GM23338 (cell line): Measurements from ENCODE around the gene DESI1. TPM values are rescaled to one million over a fixed set of nuclear protein-coding genes. Genes with fewer than 3 reads are reported as not detected.

Experiments used
- CREB1 ChIP-seq: fragments of 250-450 bp; sonication (Bioruptor Pico); IDR thresholded peaks from 2 replicates; pipeline ENCODE4 v1.5.0; 2020; ENCODE audit warnings: low read depth, mild to moderate bottlenecking, moderate library complexity
- EZH2 ChIP-seq: fragments of 200-600 bp; sonication (generic); IDR thresholded peaks from one replicate; pipeline ENCODE4 v1.8.0; 2017; ENCODE audit warnings: antibody characterized with exemption, mild to moderate bottlenecking, low read depth; ENCODE audit not compliant: unreplicated experiment
- JUNB ChIP-seq: IDR thresholded peaks from one replicate; pipeline ENCODE4 v1.6.1; 2016; ENCODE audit warnings: antibody characterized with exemption; ENCODE audit not compliant: unreplicated experiment
- STAT1 ChIP-seq: IDR thresholded peaks from one replicate; pipeline ENCODE4 v1.6.1; 2016; ENCODE audit warnings: antibody characterized with exemption; ENCODE audit not compliant: unreplicated experiment
- polyA plus RNA-seq: library from polyadenylated mRNA; unstranded; fragments of >200 nt; fragmentation: Nextera tagmentation; extraction: Ambion mirVana; gene quantifications from 2 replicates; pipeline ENCODE4 v1.2.1, GENCODE V29; 2016
- total RNA-seq: library from RNA; depleted of rRNA; stranded (reverse); fragments of >200 nt; shearing (Covaris generic); gene quantifications from 2 replicates; pipeline ENCODE4 v1.2.3, GENCODE V29; 2014
- TF ChIP-seq, protein P1 (sequence below): fragments of 250-450 bp; sonication (Bioruptor Pico); IDR thresholded peaks from 2 replicates; pipeline ENCODE4 v1.5.0; 2020; ENCODE audit warnings: mild to moderate bottlenecking, moderate library complexity
- TF ChIP-seq, protein P2 (sequence below), 2 experiments: fragments of 200-600 bp in 1 of 2; sonication (generic) in 1 of 2; conservative IDR thresholded peaks; 2 replicates each; pipeline versions ENCODE4 v1.5.1 to v1.6.1; 2016 to 2017; ENCODE audit warnings: antibody characterized with exemption in 2 of 2, low read depth in 2 of 2, mild to moderate bottlenecking in 2 of 2, moderate library complexity in 1 of 2

Gene DESI1
- total and polyA plus RNA-seq, 2 experiments from 2014 or later = 33.7 to 53.8 TPM

DNA sequence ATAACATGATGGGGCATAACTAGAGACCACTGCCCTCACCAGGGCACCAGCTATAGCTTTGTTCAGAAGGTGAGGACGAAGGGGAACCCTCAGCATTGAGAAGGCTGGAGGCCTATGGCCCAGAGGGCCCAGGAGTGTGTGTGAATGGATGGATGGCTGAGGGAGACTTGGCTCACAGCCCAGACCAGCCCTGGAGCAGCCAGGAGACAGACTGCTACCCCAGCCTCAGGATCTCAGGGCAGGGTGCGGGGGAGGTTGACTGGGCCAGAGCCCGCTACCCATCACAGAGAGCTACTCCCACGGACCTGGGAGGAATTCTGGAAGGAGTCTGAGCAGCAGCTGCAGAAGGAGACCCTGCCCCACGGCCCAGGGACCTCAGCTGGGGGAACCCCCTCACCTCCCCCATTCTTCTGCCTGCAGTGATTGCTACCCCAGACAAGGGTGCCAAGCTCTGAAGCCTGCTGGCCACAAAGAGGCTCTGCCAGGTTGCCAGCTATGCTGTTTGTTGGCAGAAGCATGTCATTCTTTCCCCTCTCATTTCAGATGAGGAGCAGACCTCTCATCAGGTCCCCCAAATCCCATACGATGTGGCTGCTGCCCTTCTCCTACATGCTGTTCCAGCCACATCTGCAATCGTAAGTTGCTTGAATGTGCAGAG lies 65.4 kb downstream of the DESI1 start (continued):
- TF ChIP-seq, protein P1, sequence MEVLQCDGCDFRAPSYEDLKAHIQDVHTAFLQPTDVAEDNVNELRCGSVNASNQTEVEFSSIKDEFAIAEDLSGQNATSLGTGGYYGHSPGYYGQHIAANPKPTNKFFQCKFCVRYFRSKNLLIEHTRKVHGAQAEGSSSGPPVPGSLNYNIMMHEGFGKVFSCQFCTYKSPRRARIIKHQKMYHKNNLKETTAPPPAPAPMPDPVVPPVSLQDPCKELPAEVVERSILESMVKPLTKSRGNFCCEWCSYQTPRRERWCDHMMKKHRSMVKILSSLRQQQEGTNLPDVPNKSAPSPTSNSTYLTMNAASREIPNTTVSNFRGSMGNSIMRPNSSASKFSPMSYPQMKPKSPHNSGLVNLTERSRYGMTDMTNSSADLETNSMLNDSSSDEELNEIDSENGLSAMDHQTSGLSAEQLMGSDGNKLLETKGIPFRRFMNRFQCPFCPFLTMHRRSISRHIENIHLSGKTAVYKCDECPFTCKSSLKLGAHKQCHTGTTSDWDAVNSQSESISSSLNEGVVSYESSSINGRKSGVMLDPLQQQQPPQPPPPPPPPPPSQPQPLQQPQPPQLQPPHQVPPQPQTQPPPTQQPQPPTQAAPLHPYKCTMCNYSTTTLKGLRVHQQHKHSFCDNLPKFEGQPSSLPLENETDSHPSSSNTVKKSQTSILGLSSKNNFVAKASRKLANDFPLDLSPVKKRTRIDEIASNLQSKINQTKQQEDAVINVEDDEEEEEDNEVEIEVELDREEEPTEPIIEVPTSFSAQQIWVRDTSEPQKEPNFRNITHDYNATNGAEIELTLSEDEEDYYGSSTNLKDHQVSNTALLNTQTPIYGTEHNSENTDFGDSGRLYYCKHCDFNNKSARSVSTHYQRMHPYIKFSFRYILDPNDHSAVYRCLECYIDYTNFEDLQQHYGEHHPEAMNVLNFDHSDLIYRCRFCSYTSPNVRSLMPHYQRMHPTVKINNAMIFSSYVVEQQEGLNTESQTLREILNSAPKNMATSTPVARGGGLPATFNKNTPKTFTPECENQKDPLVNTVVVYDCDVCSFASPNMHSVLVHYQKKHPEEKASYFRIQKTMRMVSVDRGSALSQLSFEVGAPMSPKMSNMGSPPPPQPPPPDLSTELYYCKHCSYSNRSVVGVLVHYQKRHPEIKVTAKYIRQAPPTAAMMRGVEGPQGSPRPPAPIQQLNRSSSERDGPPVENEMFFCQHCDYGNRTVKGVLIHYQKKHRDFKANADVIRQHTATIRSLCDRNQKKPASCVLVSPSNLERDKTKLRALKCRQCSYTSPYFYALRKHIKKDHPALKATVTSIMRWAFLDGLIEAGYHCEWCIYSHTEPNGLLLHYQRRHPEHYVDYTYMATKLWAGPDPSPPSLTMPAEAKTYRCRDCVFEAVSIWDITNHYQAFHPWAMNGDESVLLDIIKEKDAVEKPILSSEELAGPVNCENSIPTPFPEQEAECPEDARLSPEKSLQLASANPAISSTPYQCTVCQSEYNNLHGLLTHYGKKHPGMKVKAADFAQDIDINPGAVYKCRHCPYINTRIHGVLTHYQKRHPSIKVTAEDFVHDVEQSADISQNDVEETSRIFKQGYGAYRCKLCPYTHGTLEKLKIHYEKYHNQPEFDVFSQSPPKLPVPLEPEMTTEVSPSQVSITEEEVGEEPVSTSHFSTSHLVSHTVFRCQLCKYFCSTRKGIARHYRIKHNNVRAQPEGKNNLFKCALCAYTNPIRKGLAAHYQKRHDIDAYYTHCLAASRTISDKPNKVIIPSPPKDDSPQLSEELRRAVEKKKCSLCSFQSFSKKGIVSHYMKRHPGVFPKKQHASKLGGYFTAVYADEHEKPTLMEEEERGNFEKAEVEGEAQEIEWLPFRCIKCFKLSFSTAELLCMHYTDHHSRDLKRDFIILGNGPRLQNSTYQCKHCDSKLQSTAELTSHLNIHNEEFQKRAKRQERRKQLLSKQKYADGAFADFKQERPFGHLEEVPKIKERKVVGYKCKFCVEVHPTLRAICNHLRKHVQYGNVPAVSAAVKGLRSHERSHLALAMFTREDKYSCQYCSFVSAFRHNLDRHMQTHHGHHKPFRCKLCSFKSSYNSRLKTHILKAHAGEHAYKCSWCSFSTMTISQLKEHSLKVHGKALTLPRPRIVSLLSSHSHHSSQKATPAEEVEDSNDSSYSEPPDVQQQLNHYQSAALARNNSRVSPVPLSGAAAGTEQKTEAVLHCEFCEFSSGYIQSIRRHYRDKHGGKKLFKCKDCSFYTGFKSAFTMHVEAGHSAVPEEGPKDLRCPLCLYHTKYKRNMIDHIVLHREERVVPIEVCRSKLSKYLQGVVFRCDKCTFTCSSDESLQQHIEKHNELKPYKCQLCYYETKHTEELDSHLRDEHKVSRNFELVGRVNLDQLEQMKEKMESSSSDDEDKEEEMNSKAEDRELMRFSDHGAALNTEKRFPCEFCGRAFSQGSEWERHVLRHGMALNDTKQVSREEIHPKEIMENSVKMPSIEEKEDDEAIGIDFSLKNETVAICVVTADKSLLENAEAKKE = no peak
- TF ChIP-seq EZH2 = no peak
- no peak for TF ChIP-seq JUNB
- TF ChIP-seq, protein P2, sequence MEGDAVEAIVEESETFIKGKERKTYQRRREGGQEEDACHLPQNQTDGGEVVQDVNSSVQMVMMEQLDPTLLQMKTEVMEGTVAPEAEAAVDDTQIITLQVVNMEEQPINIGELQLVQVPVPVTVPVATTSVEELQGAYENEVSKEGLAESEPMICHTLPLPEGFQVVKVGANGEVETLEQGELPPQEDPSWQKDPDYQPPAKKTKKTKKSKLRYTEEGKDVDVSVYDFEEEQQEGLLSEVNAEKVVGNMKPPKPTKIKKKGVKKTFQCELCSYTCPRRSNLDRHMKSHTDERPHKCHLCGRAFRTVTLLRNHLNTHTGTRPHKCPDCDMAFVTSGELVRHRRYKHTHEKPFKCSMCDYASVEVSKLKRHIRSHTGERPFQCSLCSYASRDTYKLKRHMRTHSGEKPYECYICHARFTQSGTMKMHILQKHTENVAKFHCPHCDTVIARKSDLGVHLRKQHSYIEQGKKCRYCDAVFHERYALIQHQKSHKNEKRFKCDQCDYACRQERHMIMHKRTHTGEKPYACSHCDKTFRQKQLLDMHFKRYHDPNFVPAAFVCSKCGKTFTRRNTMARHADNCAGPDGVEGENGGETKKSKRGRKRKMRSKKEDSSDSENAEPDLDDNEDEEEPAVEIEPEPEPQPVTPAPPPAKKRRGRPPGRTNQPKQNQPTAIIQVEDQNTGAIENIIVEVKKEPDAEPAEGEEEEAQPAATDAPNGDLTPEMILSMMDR (conservative IDR thresholded peaks at IDR 0.05; ENCODE audit: low read depth in 2 of 2) = no peak
- no peak for TF ChIP-seq CREB1 (CRISPR knock-in tag)
- no peak for TF ChIP-seq STAT1
